MG63 (cell line): Measurements from ENCODE around the gene NUMBL. TPM values are rescaled to one million over a fixed set of nuclear protein-coding genes. Genes with fewer than 3 reads are reported as not detected.
"Not testable (repeated sequence)": the region's sequence is repeated elsewhere in the genome, so short reads cannot be mapped to it uniquely, and the experiment has no call there.

Experiments
- DNase-seq: peaks from one replicate; pipeline ENCODE4 v3.0.0-alpha.2; 2020
- H3K27me3 ChIP-seq: fragments of 250-450 bp; sonication (Bioruptor Pico); 2 replicates; pipeline ENCODE4 v1.5.1; 2020; ENCODE audit warnings: mild to moderate bottlenecking, moderate library complexity
- H3K36me3 ChIP-seq: fragments of 250-450 bp; sonication (Bioruptor Pico); 2 replicates; pipeline ENCODE4 v1.5.1; 2020; ENCODE audit warnings: mild to moderate bottlenecking, moderate library complexity
- H3K4me3 ChIP-seq: fragments of 250-450 bp; sonication (Bioruptor Pico); 2 replicates; pipeline ENCODE4 v1.5.1; 2020; ENCODE audit warnings: mild to moderate bottlenecking, moderate library complexity
- H3K9me3 ChIP-seq: fragments of 250-450 bp; sonication (Bioruptor Pico); 2 replicates; pipeline ENCODE4 v1.5.1; 2020; ENCODE audit warnings: mild to moderate bottlenecking, moderate library complexity
- total RNA-seq: library from RNA; depleted of rRNA; stranded (reverse); fragments of >200 nt; shearing (Covaris generic); gene quantifications from 2 replicates; pipeline ENCODE4 v1.2.3, GENCODE V29; 2014; ENCODE audit warnings: low replicate concordance; rRNA removed

NUMBL gene
- total RNA-seq = 42.1 and 42.8 TPM in 2 replicates

DNA sequence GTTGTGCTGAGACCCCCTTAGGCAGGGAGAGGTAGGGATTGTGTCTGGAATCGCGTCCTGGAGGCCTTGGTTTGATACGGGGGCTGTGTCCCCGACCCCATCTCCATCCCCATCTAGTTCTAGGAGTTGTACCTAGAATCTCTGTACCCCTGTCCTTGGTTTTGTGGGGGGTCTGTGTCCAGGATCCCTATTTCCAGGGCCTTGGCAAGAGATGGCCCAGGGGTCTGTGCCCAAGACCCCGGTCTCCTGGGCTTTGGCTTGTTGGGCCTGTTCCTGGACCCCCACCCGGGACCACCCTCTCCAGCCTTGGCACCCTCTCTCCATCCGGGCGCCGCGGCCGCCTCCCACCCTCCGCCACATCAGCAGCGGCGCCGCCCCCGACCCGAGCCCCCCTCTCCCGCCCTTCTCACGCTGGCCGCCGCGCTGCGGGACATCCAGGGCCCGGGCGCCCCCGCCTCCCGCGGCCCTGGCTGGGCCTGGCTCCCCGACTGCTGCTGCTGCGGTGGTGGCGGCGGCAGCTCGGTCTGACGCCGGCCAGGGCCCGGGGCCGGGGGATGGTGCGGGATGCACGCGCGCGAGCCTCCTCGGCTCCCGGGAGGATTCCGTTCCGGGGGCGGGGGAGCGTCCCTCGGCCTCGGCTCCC, at the start of gene NUMBL:
TSS of gene NUMBL (minus strand) at position 602 of the 643 bp plus-strand sequence. CDS start at position 434, 168 bp downstream.
- Histone ChIP-seq H3K36me3 (peaks cover 48% of the 10 kb centered on the region), H3K27me3 (no peaks in the 10 kb centered on the region), H3K9me3 (no peaks in the 10 kb centered on the region), H3K4me3 (peak within 1 kb of the TSS; percentile 81)
- no peak for DNase-seq

GRCh38 chr19:40739030-40739839, 48.8 kb upstream of the NUMBL start:
- Histone ChIP-seq H3K36me3 (peaks cover 48% of the 10 kb centered on the region), H3K4me3 (no peak overlapping the region), H3K27me3 (no peaks in the 10 kb centered on the region), H3K9me3 (no peaks in the 10 kb centered on the region)
- no peak for DNase-seq

- no peak overlapping the region for H3K4me3 ChIP-seq
- no peaks in the 10 kb centered on the region for H3K27me3 ChIP-seq
- H3K36me3 ChIP-seq = peaks cover 59% of the 10 kb centered on the region
- H3K9me3 ChIP-seq = no peaks in the 10 kb centered on the region
- DNase-seq = no peak
Measured at GRCh38 chr19:40737102-40737644, 46.7 kb upstream of the NUMBL start.

DNA sequence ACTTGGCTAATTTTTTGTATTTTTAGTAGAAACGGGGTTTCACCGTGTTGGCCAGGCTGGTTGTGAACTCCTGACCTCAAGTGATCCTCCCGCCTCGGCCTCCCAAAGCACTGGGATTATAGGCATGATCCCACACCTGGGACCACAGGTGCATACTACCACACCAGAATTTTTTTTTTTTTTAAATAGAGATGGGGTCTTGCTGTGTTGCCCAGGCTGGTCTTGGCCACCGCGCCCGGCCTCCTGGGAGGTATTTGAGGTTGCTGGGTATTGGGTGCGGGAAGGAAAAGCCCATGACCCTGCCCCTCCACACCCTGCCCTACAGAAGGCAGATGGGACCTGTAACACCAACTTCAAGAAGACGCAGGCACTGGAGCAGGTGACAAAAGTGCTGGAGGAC, 46.2 kb upstream of the NUMBL start:
- Histone ChIP-seq H3K36me3 (peaks cover 55% of the 10 kb centered on the region), H3K4me3 (no peak overlapping the region), H3K27me3 (no peaks in the 10 kb centered on the region), H3K9me3 (no peaks in the 10 kb centered on the region)
- no peak for DNase-seq

GRCh38 chr19:40735013-40735771, 44.7 kb upstream of the NUMBL start:
- Histone ChIP-seq H3K27me3 (no peaks in the 10 kb centered on the region), H3K36me3 (peaks cover 63% of the 10 kb centered on the region), H3K9me3 (no peaks in the 10 kb centered on the region), H3K4me3 (no peak overlapping the region)
- DNase-seq = no peak

DNA sequence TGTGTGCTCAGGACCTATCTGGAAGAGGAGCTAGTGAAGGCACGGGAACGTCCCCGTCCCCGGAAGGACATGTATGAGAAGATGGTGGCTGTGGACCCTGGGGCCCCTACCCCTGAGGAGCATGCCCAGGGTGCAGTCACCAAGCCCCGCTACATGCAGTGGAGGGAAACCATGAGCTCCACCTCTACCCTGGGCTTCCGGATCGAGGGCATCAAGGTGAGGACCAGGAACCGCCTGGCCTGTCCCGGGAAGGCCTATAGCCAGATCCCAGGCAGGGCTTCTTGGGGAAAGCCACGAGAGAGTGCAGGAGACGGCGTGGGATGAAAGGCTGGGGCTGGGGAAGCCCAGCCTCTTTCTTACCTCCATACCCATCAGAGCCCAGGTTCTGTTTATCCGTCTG, 42.7 kb upstream of the NUMBL start:
- Histone ChIP-seq H3K27me3 (no peaks in the 10 kb centered on the region), H3K36me3 (peaks cover 59% of the 10 kb centered on the region), H3K9me3 (no peaks in the 10 kb centered on the region), H3K4me3 (no peak overlapping the region)
- no peak for DNase-seq

GRCh38 chr19:40732304-40732703, 41.9 kb upstream of the NUMBL start:
- H3K27me3 ChIP-seq = not testable (repeated sequence)
- peaks cover 61% of the 10 kb centered on the region for H3K36me3 ChIP-seq

GRCh38 chr19:40730065-40730464, 39.6 kb upstream of the NUMBL start:
- H3K36me3 ChIP-seq = peaks cover 64% of the 10 kb centered on the region
- H3K4me3 ChIP-seq, DNase-seq, H3K9me3 ChIP-seq, H3K27me3 ChIP-seq: not testable (repeated sequence)

More at GRCh38 chr19:40732304-40732703, 41.9 kb upstream of the NUMBL start:
- not testable (repeated sequence) for DNase-seq, H3K9me3 ChIP-seq, H3K4me3 ChIP-seq

DNA sequence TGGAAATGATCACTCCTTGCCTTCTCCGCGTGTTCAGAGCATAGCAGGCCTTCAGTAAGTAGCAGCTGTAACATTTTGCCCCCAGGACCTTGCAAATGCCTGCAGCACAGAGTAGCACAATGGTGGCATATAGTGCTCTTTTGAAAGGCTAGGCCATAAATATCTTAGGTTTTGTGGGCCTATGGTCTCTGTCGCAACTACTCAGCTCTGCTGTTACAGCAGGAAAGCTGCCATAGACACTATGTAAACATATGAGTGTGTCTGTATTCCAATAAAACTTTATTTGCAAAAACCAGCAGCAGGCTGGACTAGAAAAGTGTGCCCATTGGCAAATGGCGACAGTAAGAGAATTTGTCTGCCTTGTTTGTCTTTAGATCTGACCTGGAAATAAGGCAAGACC, 35.8 kb upstream of the NUMBL start:
- Histone ChIP-seq H3K9me3 (peaks cover 6% of the 10 kb centered on the region; the same call in 1 of the 2 replicates), H3K4me3 (no peak overlapping the region), H3K36me3 (peaks cover 76% of the 10 kb centered on the region), H3K27me3 (no peaks in the 10 kb centered on the region)
- no peak for DNase-seq

GRCh38 chr19:40724855-40725254, 34.4 kb upstream of the NUMBL start:
- no peaks in the 10 kb centered on the region for H3K27me3 ChIP-seq
- DNase-seq = no peak
- H3K36me3 ChIP-seq = peaks cover 71% of the 10 kb centered on the region

DNA sequence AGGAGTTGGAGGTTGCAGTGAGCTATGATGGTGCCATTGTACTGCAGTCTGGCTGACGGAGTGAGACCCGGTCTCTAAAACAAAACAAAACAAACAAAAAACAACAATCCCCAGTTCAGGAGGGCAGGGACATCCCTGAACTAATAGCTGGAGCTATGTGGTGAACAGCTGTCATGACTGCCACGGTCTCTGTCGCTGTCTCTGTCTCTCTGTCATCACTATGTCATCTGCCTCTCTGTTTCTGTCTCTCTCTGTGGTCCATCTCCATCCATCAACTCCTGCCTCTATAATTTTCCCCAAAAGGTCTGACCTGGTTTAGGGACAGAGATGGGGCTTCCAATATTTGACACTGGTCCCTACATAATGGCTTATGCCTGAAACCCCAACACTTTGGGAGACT, 33.9 kb upstream of the NUMBL start:
- Histone ChIP-seq H3K27me3 (no peaks in the 10 kb centered on the region), H3K9me3 (peaks cover 6% of the 10 kb centered on the region; the same call in 1 of the 2 replicates), H3K4me3 (no peak overlapping the region), H3K36me3 (peaks cover 71% of the 10 kb centered on the region)
- DNase-seq = no peak

More at GRCh38 chr19:40724855-40725254, 34.4 kb upstream of the NUMBL start:
- Histone ChIP-seq H3K9me3 (peaks cover 6% of the 10 kb centered on the region; the same call in 1 of the 2 replicates), H3K4me3 (no peak overlapping the region)

- H3K9me3 ChIP-seq = peaks cover 6% of the 10 kb centered on the region; the same call in 1 of the 2 replicates
Measured at GRCh38 chr19:40723661-40724254, 33.3 kb upstream of the NUMBL start.

GRCh38 chr19:40721936-40722661, 31.6 kb upstream of the NUMBL start:
- no peak overlapping the region for H3K4me3 ChIP-seq
- no peaks in the 10 kb centered on the region for H3K27me3 ChIP-seq
- DNase-seq = no peak
- peaks cover 53% of the 10 kb centered on the region for H3K36me3 ChIP-seq
- H3K9me3 ChIP-seq = peaks cover 6% of the 10 kb centered on the region; the same call in 1 of the 2 replicates

More at GRCh38 chr19:40723661-40724254, 33.3 kb upstream of the NUMBL start:
- Histone ChIP-seq H3K36me3 (peaks cover 66% of the 10 kb centered on the region), H3K4me3 (no peak overlapping the region), H3K27me3 (no peaks in the 10 kb centered on the region)
- DNase-seq = no peak

- no peak overlapping the region for H3K4me3 ChIP-seq
- H3K9me3 ChIP-seq = peaks cover 2% of the 10 kb centered on the region; the same call in 1 of the 2 replicates
- H3K36me3 ChIP-seq = peaks cover 43% of the 10 kb centered on the region
- H3K27me3 ChIP-seq = no peaks in the 10 kb centered on the region
- no peak for DNase-seq
Measured at GRCh38 chr19:40721140-40721486, 30.7 kb upstream of the NUMBL start.

DNA sequence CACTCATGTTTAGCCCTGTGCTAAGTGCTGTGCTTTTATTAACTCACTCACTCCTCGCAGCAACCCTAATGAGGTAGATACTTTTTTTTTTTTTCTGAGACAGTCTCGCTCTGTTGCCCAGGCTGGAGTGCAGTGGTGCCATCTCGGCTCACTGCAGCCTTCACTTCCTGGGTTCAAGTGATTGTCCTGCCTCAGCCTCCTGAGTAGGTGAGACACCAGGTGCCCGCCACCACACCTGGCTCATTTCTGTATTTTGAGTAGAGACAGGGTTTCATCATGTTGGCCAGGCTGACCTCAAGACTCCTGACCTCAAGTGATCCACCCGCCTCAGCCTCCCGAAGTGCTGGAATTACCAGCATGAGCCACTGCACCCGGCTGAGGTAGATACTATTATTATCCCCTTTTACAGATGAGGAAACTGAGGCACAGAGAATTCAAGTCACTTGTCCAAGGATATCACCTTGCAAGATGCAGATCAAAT, 29.0 kb upstream of the NUMBL start:
- H3K36me3 ChIP-seq = peaks cover 33% of the 10 kb centered on the region
- H3K27me3 ChIP-seq = no peaks in the 10 kb centered on the region
- H3K4me3 ChIP-seq = peak overlapping the region; percentile 63
- no peak for DNase-seq
- peaks cover 2% of the 10 kb centered on the region; the same call in 1 of the 2 replicates for H3K9me3 ChIP-seq
